Mesenchymal stem cell (in vitro differentiated cells and primary cell): Measurements from ENCODE around the gene PRR15. TPM values are rescaled to one million over a fixed set of nuclear protein-coding genes. Genes with fewer than 3 reads are reported as not detected.

ENCODE experiments used
- DNase-seq: peaks from one replicate; pipeline ENCODE4 v3.0.0-alpha.2; 2013
- H2AFZ ChIP-seq: one replicate; pipeline ENCODE4 v1.6.1; 2013; ENCODE audit warnings: low read depth, mild to moderate bottlenecking, control low read depth, inconsistent platforms, low read length, moderate library complexity
- H2AK5ac ChIP-seq: 2 replicates; pipeline ENCODE4 v1.6.1; 2013; ENCODE audit warnings: low read length, moderate library complexity, mild to moderate bottlenecking, inconsistent platforms; ENCODE audit not compliant: severe bottlenecking
- H2BK120ac ChIP-seq: one replicate; pipeline ENCODE4 v1.6.1; 2013; ENCODE audit warnings: low read depth, mild to moderate bottlenecking, inconsistent platforms, low read length, moderate library complexity
- H2BK12ac ChIP-seq, 2 experiments: one replicate each; pipeline ENCODE4 v1.6.1; 2013; ENCODE audit warnings: inconsistent platforms in 2 of 2, low read length in 2 of 2, mild to moderate bottlenecking in 2 of 2, moderate library complexity in 2 of 2, control low read depth in 1 of 2
- H2BK15ac ChIP-seq: one replicate; pipeline ENCODE4 v1.6.1; 2013; ENCODE audit warnings: mild to moderate bottlenecking, low read depth, inconsistent platforms; ENCODE audit not compliant: poor library complexity, severe bottlenecking
- H2BK5ac ChIP-seq: 2 replicates; pipeline ENCODE4 v1.6.1; 2013; ENCODE audit warnings: low read depth, mild to moderate bottlenecking, low read length, control low read depth, inconsistent platforms; ENCODE audit not compliant: poor library complexity, severe bottlenecking
- H3K14ac ChIP-seq, 2 experiments: one replicate each; pipeline ENCODE4 v1.6.1; 2013; ENCODE audit warnings: inconsistent platforms in 2 of 2, low read length in 2 of 2, control low read depth in 1 of 2, mild to moderate bottlenecking in 1 of 2, moderate library complexity in 1 of 2
- H3K18ac ChIP-seq, 2 experiments: one replicate each; pipeline ENCODE4 v1.6.1; 2013; ENCODE audit warnings: inconsistent platforms in 2 of 2, low read length in 2 of 2, control low read depth in 1 of 2, low read depth in 1 of 2, mild to moderate bottlenecking in 1 of 2
- H3K23ac ChIP-seq, 2 experiments: one replicate each; pipeline ENCODE4 v1.6.1; 2013; ENCODE audit warnings: inconsistent platforms in 2 of 2, low read length in 2 of 2, mild to moderate bottlenecking in 2 of 2, moderate library complexity in 2 of 2, control low read depth in 1 of 2
- H3K27ac ChIP-seq: 2 replicates; pipeline ENCODE4 v1.5.1; 2013; ENCODE audit warnings: mild to moderate bottlenecking, moderate library complexity, low read length, control low read depth, inconsistent platforms; ENCODE audit not compliant: poor library complexity, severe bottlenecking
- H3K27me3 ChIP-seq, 2 experiments: 2 replicates each; pipeline versions ENCODE4 v1.6.1 to v1.7.0; 2013; ENCODE audit warnings: low read length in 2 of 2, mild to moderate bottlenecking in 2 of 2, moderate library complexity in 2 of 2, control low read depth in 1 of 2, inconsistent platforms in 1 of 2; ENCODE audit not compliant: control insufficient read depth in 1 of 2, insufficient read depth in 1 of 2
- H3K36me3 ChIP-seq, 2 experiments: 2 replicates each; pipeline versions ENCODE4 v1.6.1 to v1.7.0; 2013; ENCODE audit warnings: low read length in 2 of 2, control low read depth in 1 of 2, inconsistent platforms in 1 of 2, low read depth in 1 of 2, mild to moderate bottlenecking in 1 of 2; ENCODE audit not compliant: insufficient read depth in 2 of 2, control insufficient read depth in 1 of 2
- H3K4ac ChIP-seq, 2 experiments: one replicate each; pipeline ENCODE4 v1.6.1; 2013; ENCODE audit warnings: inconsistent platforms in 2 of 2, low read length in 2 of 2, mild to moderate bottlenecking in 2 of 2, moderate library complexity in 2 of 2, control low read depth in 1 of 2, low read depth in 1 of 2
- H3K4me1 ChIP-seq: 2 replicates; pipeline ENCODE4 v1.6.1; 2013; ENCODE audit warnings: low read depth, low read length, control low read depth; ENCODE audit not compliant: control insufficient read depth, insufficient read depth
- H3K4me2 ChIP-seq: 2 replicates; pipeline ENCODE4 v1.6.1; 2013; ENCODE audit warnings: low read length, mild to moderate bottlenecking, inconsistent platforms; ENCODE audit not compliant: poor library complexity, severe bottlenecking
- H3K4me3 ChIP-seq, 2 experiments: 2 replicates each; pipeline versions ENCODE4 v1.5.1 to v1.7.0; 2013; ENCODE audit warnings: low read length in 2 of 2, mild to moderate bottlenecking in 2 of 2, control low read depth in 1 of 2, low read depth in 1 of 2; ENCODE audit not compliant: insufficient read depth in 1 of 2
- H3K79me1 ChIP-seq: replicated peaks from 2 replicates; pipeline ENCODE4 v1.6.1; 2013; ENCODE audit warnings: mild to moderate bottlenecking, control low read depth, low read length, inconsistent platforms; ENCODE audit not compliant: poor library complexity, severe bottlenecking
- H3K9ac ChIP-seq: 2 replicates; pipeline ENCODE4 v1.7.0; 2013; ENCODE audit warnings: mild to moderate bottlenecking, low read length, moderate library complexity
- H3K9me3 ChIP-seq: 2 replicates; pipeline ENCODE4 v1.7.0; 2013; ENCODE audit warnings: mild to moderate bottlenecking, low read length; ENCODE audit not compliant: control insufficient read depth
- H4K8ac ChIP-seq: one replicate; pipeline ENCODE4 v1.6.1; 2013; ENCODE audit warnings: inconsistent platforms, mild to moderate bottlenecking, low read length, moderate library complexity
- H4K91ac ChIP-seq: one replicate; pipeline ENCODE4 v1.6.1; 2013; ENCODE audit warnings: mild to moderate bottlenecking, low read length, inconsistent platforms
- WGBS: methylation state at CpG from one replicate; pipeline ENCODE4 v1.1.7; 2013; ENCODE audit warnings: mixed read lengths; 5-methylcytosine and 5-hydroxymethylcytosine counted together
- polyA plus RNA-seq, 2 experiments: library from polyadenylated mRNA; stranded (reverse); fragments of 200-250 nt; gene quantifications; one replicate each; pipeline ENCODE4 v1.2.3, GENCODE V29; 2013

PRR15 gene, protein sequence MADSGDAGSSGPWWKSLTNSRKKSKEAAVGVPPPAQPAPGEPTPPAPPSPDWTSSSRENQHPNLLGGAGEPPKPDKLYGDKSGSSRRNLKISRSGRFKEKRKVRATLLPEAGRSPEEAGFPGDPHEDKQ
- polyA plus RNA-seq (2013, experiment 1 of 2), result 0.10 TPM
- polyA plus RNA-seq (2013, experiment 2 of 2), result 0.10 TPM

DNA sequence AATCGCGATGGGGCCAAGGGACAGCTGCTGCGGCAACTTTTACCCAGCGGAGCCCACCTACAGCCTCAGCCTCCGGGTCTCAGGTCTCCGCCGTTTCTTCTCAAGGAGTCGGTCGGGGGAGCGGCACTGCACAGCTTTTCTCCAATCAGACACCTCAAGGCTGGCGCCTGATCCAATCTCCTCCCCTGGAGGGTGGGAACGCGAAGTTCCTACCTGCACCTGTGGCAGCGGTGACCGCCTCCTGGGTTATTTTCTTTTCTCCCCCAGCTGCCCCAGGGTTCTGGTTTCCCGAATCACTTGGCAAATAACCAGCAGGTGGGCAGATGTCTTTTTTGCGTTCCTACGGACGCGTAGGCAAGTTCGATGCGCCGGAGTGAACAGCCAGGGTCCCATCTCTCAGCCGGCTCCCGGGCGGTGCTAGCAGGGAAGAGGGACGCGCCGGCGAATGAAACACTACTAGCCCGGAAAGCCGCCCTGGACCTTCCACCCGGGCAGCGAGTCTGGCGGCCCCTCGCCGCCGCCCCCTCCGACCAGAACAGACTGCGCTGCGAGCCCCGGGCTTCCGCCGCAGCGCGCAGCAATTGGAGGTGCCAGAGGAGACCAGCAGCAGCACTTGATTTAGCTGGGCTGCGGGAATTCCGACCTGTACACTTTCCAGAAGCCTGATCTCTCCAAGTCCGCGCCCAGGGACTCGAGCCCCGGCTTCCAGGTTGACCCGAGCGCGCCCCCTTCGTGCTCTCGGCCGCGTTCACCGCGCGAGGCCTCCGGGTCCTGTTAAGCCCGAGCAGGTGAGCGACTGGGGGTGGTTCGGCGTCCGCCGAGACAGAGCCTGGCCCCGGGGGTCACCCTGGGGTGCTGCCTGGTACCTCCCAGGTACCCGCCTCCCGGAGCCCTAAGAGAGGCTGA is at the start of gene PRR15:
Gene PRR15, plus strand, starts transcription at position 246 of the 906 bp plus-strand sequence. CDS start 2,495 bp downstream, outside the sequence.
- no peak within 1 kb of the TSS for H3K23ac ChIP-seq
- no peak within 1 kb of the TSS for H2BK15ac ChIP-seq
- peak within 1 kb of the TSS; percentile 73 for H3K9ac ChIP-seq
- peak; percentile 31 for DNase-seq
- no peak within 1 kb of the TSS for H2BK5ac ChIP-seq
- peak within 1 kb of the TSS in 1 of 2 experiments; percentile 34 for H3K18ac ChIP-seq
- no peak within 1 kb of the TSS for H2BK120ac ChIP-seq
- H3K27me3 ChIP-seq, result peaks cover 38 to 67% of the 10 kb centered on the region in 2 experiments
- peak within 1 kb of the TSS; percentile 47 to 83 for H3K4me3 ChIP-seq
- H2AK5ac ChIP-seq, result no peak within 1 kb of the TSS
- no peaks in the 10 kb centered on the region for H3K79me1 ChIP-seq
- H3K36me3 ChIP-seq, result no peaks in the 10 kb centered on the region
- no peak within 1 kb of the TSS for H3K14ac ChIP-seq
- peak within 1 kb of the TSS; percentile 96 for H3K4me2 ChIP-seq
- H2AFZ ChIP-seq, result no peak within 1 kb of the TSS
- H2BK12ac ChIP-seq, result no peak within 1 kb of the TSS
- H3K9me3 ChIP-seq, result no peaks in the 10 kb centered on the region
- no peak within 1 kb of the TSS for H4K91ac ChIP-seq
- H3K4ac ChIP-seq, result no peak within 1 kb of the TSS
- H3K27ac ChIP-seq, result no peak within 1 kb of the TSS
- H3K4me1 ChIP-seq, result peaks cover 28% of the 10 kb centered on the region
- WGBS, result under 1% methylated on average over 71 of the region's 72 CpGs
- H4K8ac ChIP-seq, result no peak within 1 kb of the TSS

DNA sequence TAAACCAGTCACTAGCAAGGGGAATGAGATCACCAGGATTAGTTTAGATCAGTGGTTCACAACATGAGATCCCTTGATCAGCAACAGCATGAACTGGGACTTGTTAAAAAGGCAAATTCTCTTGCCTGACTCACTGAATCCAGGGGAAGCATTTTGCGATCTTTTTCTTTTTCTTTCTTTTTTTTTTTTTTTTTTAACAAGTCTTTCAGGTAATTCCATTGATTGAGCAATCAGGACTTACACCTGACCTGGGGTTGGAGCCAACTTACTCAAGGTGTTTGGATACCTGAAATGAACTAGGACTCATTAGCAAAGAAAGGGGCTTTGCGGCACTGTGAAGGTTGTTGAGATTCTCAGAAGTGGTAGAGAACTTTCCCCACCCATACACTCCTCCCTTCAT is 47.1 kb upstream of the PRR15 start:
- no peak overlapping the region for H3K23ac ChIP-seq
- H3K9me3 ChIP-seq, result peaks cover 5% of the 10 kb centered on the region
- no peak overlapping the region for H2BK120ac ChIP-seq
- H3K4me1 ChIP-seq, result no peaks in the 10 kb centered on the region
- H3K14ac ChIP-seq, result no peak overlapping the region
- no peak for DNase-seq
- no peak overlapping the region for H2BK15ac ChIP-seq
- no peak overlapping the region for H3K4me2 ChIP-seq
- no peak overlapping the region for H2AFZ ChIP-seq
- H2BK5ac ChIP-seq, result no peak overlapping the region
- no peak overlapping the region for H3K9ac ChIP-seq
- no peaks in the 10 kb centered on the region for H3K79me1 ChIP-seq
- no peak overlapping the region for H3K18ac ChIP-seq
- no peak overlapping the region for H3K4me3 ChIP-seq
- no peak overlapping the region for H2BK12ac ChIP-seq
- WGBS, result 100% methylated on average over 2 of the region's 2 CpGs
- no peaks in the 10 kb centered on the region for H3K27me3 ChIP-seq
- H4K8ac ChIP-seq, result no peak overlapping the region
- H3K36me3 ChIP-seq, result no peaks in the 10 kb centered on the region
- H3K4ac ChIP-seq, result no peak overlapping the region
- no peak overlapping the region for H4K91ac ChIP-seq
- H3K27ac ChIP-seq, result no peak overlapping the region
- H2AK5ac ChIP-seq, result no peak overlapping the region

DNA sequence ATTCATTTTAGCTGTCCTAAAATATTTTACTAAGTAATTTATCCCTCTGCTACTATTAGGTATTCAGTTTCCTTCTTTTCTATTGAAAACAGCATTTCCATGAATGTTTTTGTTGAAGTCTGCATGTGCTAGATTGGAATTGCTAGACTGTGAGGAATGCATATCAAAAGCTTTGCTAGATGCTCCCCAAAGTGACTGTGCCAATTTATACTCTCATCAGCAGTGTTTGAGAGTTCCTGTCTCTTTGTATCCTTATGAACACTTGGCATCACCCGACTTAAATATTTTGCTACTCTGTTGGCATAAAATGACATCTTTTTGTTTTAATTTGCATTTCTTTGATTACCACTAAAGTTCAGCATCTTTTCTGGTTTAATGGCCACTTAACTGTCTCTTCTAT is 45.0 kb upstream of the PRR15 start:
- no peak overlapping the region for H2AFZ ChIP-seq
- no peak overlapping the region for H3K4ac ChIP-seq
- no peak overlapping the region for H4K8ac ChIP-seq
- H3K27ac ChIP-seq, result no peak overlapping the region
- H3K9me3 ChIP-seq, result peaks cover 18% of the 10 kb centered on the region
- no peak overlapping the region for H2BK15ac ChIP-seq
- no peak for DNase-seq
- H2BK5ac ChIP-seq, result no peak overlapping the region
- H3K14ac ChIP-seq, result no peak overlapping the region
- no CpG with 5 or more reads among the region's 1 CpG for WGBS
- no peak overlapping the region for H3K18ac ChIP-seq
- no peak overlapping the region for H3K4me2 ChIP-seq
- no peak overlapping the region for H3K4me3 ChIP-seq
- H3K27me3 ChIP-seq, result no peaks in the 10 kb centered on the region
- H2AK5ac ChIP-seq, result no peak overlapping the region
- no peaks in the 10 kb centered on the region for H3K36me3 ChIP-seq
- H2BK120ac ChIP-seq, result no peak overlapping the region
- H3K23ac ChIP-seq, result no peak overlapping the region
- no peaks in the 10 kb centered on the region for H3K4me1 ChIP-seq
- H4K91ac ChIP-seq, result no peak overlapping the region
- H3K79me1 ChIP-seq, result no peaks in the 10 kb centered on the region
- no peak overlapping the region for H3K9ac ChIP-seq
- H2BK12ac ChIP-seq, result no peak overlapping the region

DNA sequence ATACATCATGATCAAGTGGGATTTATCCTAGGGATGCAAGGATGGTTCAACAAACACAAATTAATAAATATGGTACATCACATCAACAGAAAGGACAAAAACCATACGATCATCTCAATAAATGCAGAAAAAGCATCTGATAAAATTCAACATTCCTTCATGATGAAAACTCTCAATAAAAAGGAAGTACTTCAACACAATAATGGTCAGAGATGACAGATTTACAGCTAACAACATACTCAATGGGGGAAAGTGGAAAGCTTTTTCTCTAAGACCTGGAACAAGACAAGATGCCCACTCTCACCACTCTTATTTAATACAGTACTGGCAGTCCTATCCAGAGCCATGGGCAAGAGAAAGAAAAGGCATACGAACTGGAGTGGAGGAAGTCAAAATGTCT is 39.9 kb upstream of the PRR15 start:
- Histone ChIP-seq H3K36me3 (no peaks in the 10 kb centered on the region), H2BK120ac (no peak overlapping the region), H3K18ac (no peak overlapping the region), H3K9ac (no peak overlapping the region), H4K91ac (no peak overlapping the region), H3K9me3 (peaks cover 20% of the 10 kb centered on the region), H4K8ac (no peak overlapping the region), H2BK12ac (no peak overlapping the region), H2BK5ac (no peak overlapping the region), H2AFZ (no peak overlapping the region), H2BK15ac (no peak overlapping the region), H3K14ac (no peak overlapping the region), H3K27ac (no peak overlapping the region), H3K79me1 (no peaks in the 10 kb centered on the region), H3K4ac (no peak overlapping the region), H2AK5ac (no peak overlapping the region), H3K4me3 (no peak overlapping the region), H3K27me3 (peaks cover 0 to 2% of the 10 kb centered on the region in 2 experiments), H3K23ac (no peak overlapping the region), H3K4me2 (no peak overlapping the region), H3K4me1 (no peaks in the 10 kb centered on the region)
- DNase-seq, result no peak
- 80% methylated on average over 1 of the region's 2 CpGs for whole genome bisulfite sequencing
